Activated naive CD8-positive, alpha-beta T cell treated with anti-CD3 and anti-CD28 coated beads, Interleukin-2, amount 50 U/mL, for 24 hours (primary cell): ENCODE data around the gene ZNFX1.

Experiments used
- ATAC-seq: fragments of 150-1000 bp; cut with Tn5 transposase; one replicate; pipeline ENCODE4 v1.10.0; 2021
- DNase-seq: peaks from one replicate; pipeline ENCODE4 v3.0.0; 2021
- H3K27ac Mint-ChIP-seq: one replicate; pipeline ENCODE4 v1.8.0; 2021; ENCODE audit warnings: mild to moderate bottlenecking, mixed read lengths
- H3K27me3 Mint-ChIP-seq: one replicate; pipeline ENCODE4 v1.8.0; 2021; ENCODE audit warnings: mixed read lengths
- H3K36me3 Mint-ChIP-seq: one replicate; pipeline ENCODE4 v1.8.0; 2021; ENCODE audit warnings: low read depth, mixed read lengths
- H3K4me1 Mint-ChIP-seq: one replicate; pipeline ENCODE4 v1.8.0; 2021; ENCODE audit warnings: mixed read lengths
- H3K4me3 Mint-ChIP-seq: one replicate; pipeline ENCODE4 v1.8.0; 2021; ENCODE audit warnings: mild to moderate bottlenecking, moderate library complexity, mixed read lengths
- H3K9me3 Mint-ChIP-seq: one replicate; pipeline ENCODE4 v1.8.0; 2021; ENCODE audit warnings: mixed read lengths

Gene ZNFX1

DNA sequence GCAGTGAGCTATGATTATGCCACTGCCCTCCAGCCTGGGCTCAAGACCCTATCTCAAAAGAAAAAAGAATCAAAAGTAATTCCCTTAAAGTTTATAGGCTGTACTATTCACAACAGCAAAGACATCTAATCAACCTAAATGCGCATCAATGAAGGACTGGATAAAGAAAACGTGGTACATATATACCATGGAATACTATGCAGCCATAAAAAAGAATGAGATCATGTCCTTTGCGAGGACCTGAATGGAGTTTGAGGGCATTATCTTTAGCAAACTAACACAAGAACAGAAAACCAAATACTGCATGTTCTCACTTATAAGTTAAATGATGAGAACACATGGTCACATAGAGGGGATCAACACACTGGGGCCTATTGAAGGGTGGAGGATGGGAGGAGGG is 16.7 kb downstream of the ZNFX1 start:
- Mint-ChIP-seq H3K4me3 (no peak overlapping the region), H3K36me3 (peaks cover 85% of the 10 kb centered on the region), H3K9me3 (peaks cover 3% of the 10 kb centered on the region), H3K4me1 (peaks cover 30% of the 10 kb centered on the region), H3K27ac (peak overlapping the region; percentile 60), H3K27me3 (no peaks in the 10 kb centered on the region)
- no peak for ATAC-seq
- DNase-seq = no peak

DNA sequence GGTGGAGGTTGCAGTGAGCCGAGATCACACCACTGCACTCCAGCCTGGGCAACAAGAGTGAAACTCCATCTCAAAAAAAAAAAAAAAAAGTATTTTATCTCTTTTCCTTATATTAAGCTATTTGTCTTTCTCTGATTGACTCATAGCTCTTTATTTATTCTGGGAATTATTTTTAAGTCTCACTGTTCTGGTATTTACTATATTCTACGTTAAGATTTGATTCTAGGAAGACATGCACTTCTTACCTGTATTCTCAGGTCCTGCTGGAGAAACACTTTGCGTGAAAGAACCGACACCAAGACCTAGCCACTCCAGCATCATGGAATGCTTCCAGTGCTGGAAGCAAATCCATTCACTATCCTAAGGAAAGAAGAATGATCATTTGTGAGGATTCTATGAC is 17.6 kb downstream of the ZNFX1 start:
- H3K9me3 Mint-ChIP-seq = peaks cover 3% of the 10 kb centered on the region
- no peaks in the 10 kb centered on the region for H3K27me3 Mint-ChIP-seq
- no peak for ATAC-seq
- peaks cover 88% of the 10 kb centered on the region for H3K36me3 Mint-ChIP-seq
- H3K4me1 Mint-ChIP-seq = peaks cover 24% of the 10 kb centered on the region
- no peak for DNase-seq
- peak overlapping the region; percentile 81 for H3K27ac Mint-ChIP-seq
- no peak overlapping the region for H3K4me3 Mint-ChIP-seq

DNA sequence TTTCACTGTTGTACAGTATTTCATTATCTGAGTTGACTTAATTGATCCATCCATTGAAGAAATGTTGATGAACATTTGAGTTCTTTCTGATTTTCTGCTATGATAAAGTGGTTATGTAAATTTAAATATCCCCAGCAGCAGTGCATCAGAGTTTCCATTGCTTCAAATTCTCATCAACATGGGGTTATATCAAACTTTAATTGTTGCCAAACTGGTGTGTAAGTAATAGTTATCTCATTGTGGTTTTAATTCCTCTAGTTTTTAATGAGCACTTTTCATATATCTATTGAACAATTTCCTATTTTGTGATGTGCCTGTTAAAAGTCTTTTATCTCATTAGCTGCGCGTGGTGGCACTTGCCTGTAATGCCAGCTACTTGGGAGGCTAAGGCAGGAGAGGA is 18.1 kb downstream of the ZNFX1 start:
- peaks cover 3% of the 10 kb centered on the region for H3K9me3 Mint-ChIP-seq
- ATAC-seq (peak; percentile 22), DNase-seq (no peak)
- H3K36me3 Mint-ChIP-seq = peaks cover 85% of the 10 kb centered on the region
- H3K27ac Mint-ChIP-seq = peak overlapping the region; percentile 78
- H3K4me1 Mint-ChIP-seq = peaks cover 24% of the 10 kb centered on the region
- no peak overlapping the region for H3K4me3 Mint-ChIP-seq
- no peaks in the 10 kb centered on the region for H3K27me3 Mint-ChIP-seq

DNA sequence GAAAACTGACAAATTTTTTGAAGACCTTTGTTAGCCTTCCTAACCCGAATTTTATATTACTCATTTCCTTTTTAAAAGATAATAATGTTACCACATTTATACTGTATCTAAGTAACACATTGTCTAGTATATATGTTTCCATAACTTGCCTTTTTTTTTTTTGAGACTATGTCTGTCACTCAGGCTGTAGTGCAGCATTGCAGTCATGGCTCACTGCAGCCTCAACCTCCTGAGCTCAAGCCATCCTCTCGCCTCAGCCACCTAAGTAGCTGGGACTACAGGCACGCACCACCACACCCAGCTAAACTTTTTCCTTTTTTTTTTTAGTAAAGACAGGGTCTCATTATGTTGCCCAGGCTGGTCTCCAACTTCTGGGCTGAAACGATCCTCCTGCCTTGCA is 18.6 kb downstream of the ZNFX1 start:
- Mint-ChIP-seq H3K36me3 (peaks cover 84% of the 10 kb centered on the region), H3K4me3 (no peak overlapping the region), H3K27me3 (no peaks in the 10 kb centered on the region), H3K4me1 (peaks cover 24% of the 10 kb centered on the region), H3K27ac (peak overlapping the region; percentile 78), H3K9me3 (peaks cover 3% of the 10 kb centered on the region)
- no peak for DNase-seq
- peak; percentile 72 for ATAC-seq

DNA sequence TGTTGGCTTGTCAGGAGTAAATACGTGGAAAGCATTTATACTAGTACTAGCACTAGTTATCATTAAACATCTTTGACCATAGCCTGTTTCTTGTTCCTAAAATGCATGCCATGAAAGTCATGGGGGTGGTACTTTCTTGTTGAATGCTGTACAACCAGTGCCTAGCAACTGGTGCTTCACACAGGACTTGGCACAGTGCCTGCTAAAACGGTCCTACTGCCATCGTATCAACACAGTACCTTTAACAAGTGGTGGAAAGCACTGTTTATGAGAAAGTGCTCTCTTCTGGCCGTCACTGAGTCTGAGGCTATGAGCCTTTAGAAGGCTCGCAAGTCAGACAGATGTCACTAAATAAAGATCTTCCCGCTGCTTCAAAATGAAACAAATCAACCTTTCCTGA is 21.6 kb downstream of the ZNFX1 start:
- Mint-ChIP-seq H3K36me3 (peaks cover 80% of the 10 kb centered on the region), H3K27me3 (no peaks in the 10 kb centered on the region)

DNA sequence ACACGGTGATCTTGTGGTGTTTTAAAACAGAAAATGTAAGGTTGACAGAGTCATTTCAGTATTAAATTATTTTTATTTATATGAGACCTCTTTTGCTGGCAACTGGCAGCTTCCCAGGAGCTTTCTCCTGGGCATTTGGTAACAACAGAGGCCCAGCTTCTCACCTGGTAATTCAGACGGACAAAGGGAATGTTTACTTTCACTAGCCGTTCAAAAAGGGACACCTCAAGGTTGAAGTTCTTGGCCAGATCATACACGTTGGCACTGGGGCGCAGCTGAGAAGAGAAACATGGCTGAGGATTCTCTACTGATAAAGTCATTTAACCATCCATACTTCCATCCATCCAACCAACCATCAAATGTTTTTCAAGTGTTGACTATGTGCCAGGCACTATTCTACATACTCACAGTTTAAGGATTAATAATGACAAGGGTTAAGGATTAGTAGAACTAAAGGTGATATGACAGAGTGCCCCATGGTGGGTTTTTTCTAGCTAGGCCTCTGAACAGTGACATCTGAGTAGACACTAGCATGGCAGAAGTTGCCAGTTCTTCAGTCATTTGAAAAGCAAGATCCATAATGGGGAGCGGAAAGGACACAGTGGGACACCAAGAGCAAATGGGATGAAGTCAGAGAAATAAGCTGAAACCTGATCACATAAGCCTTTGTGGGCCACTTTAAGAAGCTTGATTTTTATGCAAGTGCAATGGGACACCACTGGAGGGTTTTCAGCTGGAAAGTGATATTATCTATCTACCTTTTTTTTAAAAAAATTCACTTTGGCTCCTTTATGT is 25.1 kb downstream of the ZNFX1 start:
- peak overlapping the region; percentile 28 for H3K27ac Mint-ChIP-seq
- ATAC-seq (no peak), DNase-seq (no peak)
- H3K27me3 Mint-ChIP-seq = no peaks in the 10 kb centered on the region
- peaks cover 72% of the 10 kb centered on the region for H3K36me3 Mint-ChIP-seq
- no peaks in the 10 kb centered on the region for H3K9me3 Mint-ChIP-seq
- H3K4me1 Mint-ChIP-seq = no peaks in the 10 kb centered on the region
- no peak overlapping the region for H3K4me3 Mint-ChIP-seq

More for the DNA sequence above, 21.6 kb downstream of the ZNFX1 start:
- DNase-seq = no peak
- Mint-ChIP-seq H3K27ac (no peak overlapping the region), H3K4me1 (peaks cover 18% of the 10 kb centered on the region), H3K4me3 (no peak overlapping the region), H3K9me3 (peaks cover 1% of the 10 kb centered on the region)
- no peak for ATAC-seq

DNA sequence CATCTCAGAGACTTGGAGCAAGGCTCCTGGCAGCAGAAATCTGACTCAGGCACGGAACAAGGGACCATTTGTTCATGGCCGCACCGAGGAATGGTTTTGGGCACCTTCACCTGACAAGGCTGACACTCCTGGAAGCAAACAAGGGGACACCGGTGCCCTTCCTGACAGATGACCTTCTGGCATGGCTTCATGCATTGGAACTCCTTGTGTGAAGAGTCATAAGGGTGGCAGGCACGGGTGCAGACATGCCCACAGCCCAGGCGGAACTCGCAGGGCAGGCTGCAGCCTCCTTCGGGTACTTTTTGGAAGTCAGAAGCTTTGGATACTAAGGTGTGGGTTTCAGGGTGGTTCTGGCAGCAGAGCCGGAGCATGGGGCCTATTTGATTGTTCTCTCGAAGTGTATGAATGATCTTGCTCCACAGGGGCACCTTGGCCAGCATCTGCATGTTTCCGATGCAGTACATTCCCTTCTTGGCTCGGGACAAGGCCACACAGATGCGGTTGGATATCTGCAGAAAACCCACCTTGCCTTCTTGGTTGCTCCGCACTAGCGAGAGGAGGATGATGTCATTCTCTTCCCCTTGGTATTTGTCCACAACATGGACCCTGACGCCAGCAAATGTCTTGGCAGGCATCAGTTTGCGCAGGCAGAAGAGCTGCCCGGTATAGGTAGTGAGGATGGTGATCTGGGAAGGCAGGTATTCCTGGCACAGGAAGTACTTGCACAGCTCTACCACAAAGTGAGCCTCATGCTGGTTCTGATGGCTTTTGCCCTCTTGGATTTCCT is 28.8 kb downstream of the ZNFX1 start:
- DNase-seq = no peak
- Mint-ChIP-seq H3K4me3 (no peak overlapping the region), H3K27me3 (no peaks in the 10 kb centered on the region), H3K27ac (no peak overlapping the region), H3K9me3 (no peaks in the 10 kb centered on the region), H3K4me1 (peaks cover 6% of the 10 kb centered on the region), H3K36me3 (peaks cover 61% of the 10 kb centered on the region)
- no peak for ATAC-seq

DNA sequence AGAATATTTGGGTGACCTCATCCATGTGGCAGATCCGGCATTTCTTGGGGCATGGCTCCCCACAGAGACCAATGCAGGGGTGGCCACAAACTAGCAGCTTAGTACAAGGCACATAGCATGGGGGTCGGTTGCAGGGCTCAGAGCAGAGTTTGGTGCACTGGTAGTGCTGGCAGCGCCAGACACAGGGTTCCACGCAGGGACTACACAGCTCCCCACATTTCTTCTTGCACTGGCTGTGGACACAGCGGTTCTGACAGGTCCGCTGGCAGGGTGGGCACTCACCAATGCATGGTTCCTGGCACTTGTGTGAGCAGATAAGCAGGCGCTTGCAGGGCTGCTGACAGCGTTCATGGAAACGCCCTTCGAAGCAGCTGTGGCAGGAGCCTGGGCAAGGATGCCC is 29.6 kb downstream of the ZNFX1 start:
- peaks cover 6% of the 10 kb centered on the region for H3K4me1 Mint-ChIP-seq
- no peak overlapping the region for H3K27ac Mint-ChIP-seq
- H3K9me3 Mint-ChIP-seq = no peaks in the 10 kb centered on the region
- peaks cover 58% of the 10 kb centered on the region for H3K36me3 Mint-ChIP-seq
- ATAC-seq = peak; percentile 17
- H3K4me3 Mint-ChIP-seq = peak overlapping the region; percentile 23
- H3K27me3 Mint-ChIP-seq = no peaks in the 10 kb centered on the region
- DNase-seq = no peak

DNA sequence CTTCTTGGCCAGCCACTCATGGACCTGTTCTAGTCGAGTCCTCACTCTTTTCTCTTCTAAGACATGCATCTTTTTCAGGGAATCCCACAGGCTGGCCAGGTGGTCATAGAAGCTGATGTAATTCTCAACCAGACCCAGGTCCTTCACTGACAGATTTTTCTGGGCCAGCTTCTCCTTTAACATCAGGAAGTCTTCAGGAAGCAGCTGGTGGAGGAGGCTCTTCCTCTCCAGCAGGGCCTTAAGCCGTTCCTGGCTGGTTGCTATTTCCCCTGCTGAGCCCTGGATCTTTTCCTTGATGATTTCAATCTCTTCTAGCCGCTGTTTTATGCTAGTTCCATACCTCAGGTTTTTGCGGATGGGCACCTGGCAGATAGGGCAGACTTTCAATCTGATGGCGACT is 30.1 kb downstream of the ZNFX1 start:
- DNase-seq (no peak), ATAC-seq (no peak)
- H3K4me3 Mint-ChIP-seq = peak overlapping the region; percentile 23
- no peak overlapping the region for H3K27ac Mint-ChIP-seq
- H3K36me3 Mint-ChIP-seq = peaks cover 53% of the 10 kb centered on the region
- H3K27me3 Mint-ChIP-seq = no peaks in the 10 kb centered on the region
- H3K4me1 Mint-ChIP-seq = peaks cover 6% of the 10 kb centered on the region
- no peaks in the 10 kb centered on the region for H3K9me3 Mint-ChIP-seq

DNA sequence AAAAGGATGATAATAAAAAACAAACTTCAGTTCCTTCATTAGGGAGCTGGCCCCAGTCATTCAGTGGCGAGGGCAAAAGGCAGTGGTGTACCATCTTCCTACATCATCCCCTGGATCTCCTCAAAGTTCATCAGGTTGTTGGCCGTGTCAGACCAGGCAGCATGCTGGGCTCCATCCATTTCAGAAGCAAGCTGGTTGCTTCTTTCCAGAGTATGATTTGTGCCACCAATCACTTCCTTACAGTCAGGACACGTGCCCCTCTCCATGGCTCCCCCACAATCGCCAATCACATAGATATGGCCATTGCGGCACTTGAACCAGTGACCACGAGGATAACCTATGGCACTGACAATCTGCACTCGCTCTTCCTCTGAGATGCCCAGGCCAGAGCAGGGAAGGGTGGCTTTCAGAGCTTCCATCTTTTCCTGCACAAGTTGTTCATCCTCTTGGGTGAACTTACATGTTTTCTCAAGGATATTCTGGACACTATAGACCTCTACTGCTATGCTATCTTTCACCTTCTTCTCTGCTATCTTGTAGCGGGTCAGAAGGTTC is 30.6 kb downstream of the ZNFX1 start:
- H3K36me3 Mint-ChIP-seq = peaks cover 49% of the 10 kb centered on the region
- no peak overlapping the region for H3K4me3 Mint-ChIP-seq

DNA sequence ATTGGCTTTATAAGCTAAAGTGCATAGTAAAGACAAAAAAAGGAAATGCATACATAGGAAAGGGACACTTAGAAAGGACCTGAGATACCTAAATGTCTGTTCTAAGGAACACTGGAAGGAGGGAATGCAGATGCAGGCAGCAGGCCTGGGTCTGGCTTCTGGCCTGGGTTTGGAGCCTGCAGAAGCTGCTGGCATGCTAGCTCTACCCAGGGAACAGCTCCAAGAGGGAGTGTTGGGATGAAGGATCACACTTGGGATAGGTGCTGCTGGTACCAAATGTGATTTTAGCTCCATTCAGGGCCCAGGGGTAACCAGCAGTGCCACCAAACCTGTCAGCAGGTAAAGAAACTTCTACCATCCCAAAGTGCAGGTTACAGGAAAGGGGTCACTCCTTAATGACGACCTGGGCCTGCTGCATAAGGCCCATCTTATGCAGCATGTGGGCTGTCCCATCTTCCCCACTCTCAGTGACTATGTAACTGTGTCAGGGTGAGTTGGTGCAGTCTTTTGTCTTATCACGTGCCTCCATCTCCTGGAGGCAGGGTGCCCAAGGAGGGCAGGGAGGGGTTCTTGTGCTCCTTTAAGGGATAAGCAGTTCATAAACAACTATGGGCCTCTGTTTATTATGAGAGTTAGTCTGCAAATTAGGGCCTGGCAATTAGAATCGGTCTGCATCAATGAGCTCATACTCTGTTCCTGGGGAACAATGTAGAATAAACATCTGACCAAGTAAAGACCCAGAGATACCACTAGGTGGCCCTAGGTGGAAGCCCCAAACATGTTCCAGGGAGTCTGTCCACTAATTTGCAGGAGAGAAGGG is 31.7 kb downstream of the ZNFX1 start:
- ATAC-seq (peak; percentile 56), DNase-seq (no peak)
- no peak overlapping the region for H3K4me3 Mint-ChIP-seq
- no peaks in the 10 kb centered on the region for H3K27me3 Mint-ChIP-seq
- H3K9me3 Mint-ChIP-seq = no peaks in the 10 kb centered on the region
- no peak overlapping the region for H3K27ac Mint-ChIP-seq
- peaks cover 6% of the 10 kb centered on the region for H3K4me1 Mint-ChIP-seq
- peaks cover 50% of the 10 kb centered on the region for H3K36me3 Mint-ChIP-seq

More for the DNA sequence above, 30.6 kb downstream of the ZNFX1 start:
- ATAC-seq (no peak), DNase-seq (no peak)
- Mint-ChIP-seq H3K9me3 (no peaks in the 10 kb centered on the region), H3K27ac (no peak overlapping the region), H3K4me1 (peaks cover 6% of the 10 kb centered on the region), H3K27me3 (no peaks in the 10 kb centered on the region)

DNA sequence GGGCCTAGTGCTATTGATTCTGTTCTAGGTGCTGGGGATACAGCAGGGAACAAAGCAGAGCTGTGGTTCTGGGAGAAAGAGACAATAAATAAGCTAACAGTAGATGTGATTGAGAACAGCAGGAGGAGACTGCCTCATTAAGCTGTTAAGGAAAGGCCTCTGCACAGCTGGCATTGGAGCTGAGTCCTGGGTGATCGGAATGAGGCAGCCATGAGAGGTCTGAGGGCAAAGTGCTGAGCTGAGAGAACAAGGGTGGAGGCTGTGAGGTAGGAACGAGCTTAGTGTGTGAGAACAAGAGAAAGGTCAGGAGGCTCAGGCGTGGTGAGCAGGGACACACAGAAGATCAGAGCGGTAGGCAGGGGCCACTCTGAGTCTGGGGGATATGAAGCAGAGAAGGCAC is 40.3 kb downstream of the ZNFX1 start:
- Mint-ChIP-seq H3K4me3 (no peak overlapping the region), H3K36me3 (peaks cover 46% of the 10 kb centered on the region), H3K9me3 (no peaks in the 10 kb centered on the region), H3K27ac (peak overlapping the region; percentile 25), H3K27me3 (no peaks in the 10 kb centered on the region), H3K4me1 (no peaks in the 10 kb centered on the region)
- no peak for ATAC-seq
- DNase-seq = no peak

DNA sequence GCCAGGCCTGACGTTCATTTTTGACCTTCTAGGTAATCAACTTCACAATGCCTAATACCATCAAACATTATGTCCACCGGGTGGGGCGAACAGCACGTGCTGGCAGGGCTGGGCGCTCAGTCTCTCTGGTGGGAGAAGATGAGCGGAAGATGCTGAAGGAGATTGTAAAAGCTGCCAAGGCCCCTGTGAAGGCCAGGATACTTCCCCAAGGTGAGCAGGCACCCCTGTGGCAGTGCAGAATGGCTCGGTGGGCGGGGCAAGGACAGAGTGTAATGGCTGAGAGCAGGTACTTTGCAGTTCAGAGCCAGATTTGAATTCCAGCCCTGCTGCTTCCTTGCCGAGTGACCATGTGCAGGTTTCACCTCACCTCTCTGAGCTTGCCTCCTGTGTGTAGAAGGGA is 41.6 kb downstream of the ZNFX1 start:
- H3K36me3 Mint-ChIP-seq = peaks cover 44% of the 10 kb centered on the region
- no peak for DNase-seq
- no peaks in the 10 kb centered on the region for H3K27me3 Mint-ChIP-seq
- H3K9me3 Mint-ChIP-seq = no peaks in the 10 kb centered on the region
- no peak for ATAC-seq
- H3K27ac Mint-ChIP-seq = no peak overlapping the region
- H3K4me3 Mint-ChIP-seq = no peak overlapping the region
- no peaks in the 10 kb centered on the region for H3K4me1 Mint-ChIP-seq

DNA sequence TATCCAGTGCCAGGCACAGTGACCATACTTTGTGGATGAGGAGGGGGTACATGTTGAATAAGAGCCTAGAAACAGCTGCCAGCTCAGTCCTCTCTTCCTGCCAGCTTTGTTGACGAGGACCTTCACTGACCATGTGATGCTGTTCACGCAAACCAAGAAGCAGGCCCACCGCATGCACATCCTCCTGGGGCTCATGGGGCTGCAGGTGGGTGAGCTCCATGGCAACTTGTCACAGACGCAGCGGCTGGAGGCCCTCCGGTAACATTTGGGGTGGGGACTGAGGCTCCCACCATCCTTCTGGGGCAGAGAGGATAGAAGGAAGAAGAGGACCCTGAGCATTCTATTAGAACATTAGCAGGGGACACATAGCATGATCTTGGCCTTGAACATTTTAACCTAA is 43.0 kb downstream of the ZNFX1 start:
- peaks cover 46% of the 10 kb centered on the region for H3K36me3 Mint-ChIP-seq
- no peaks in the 10 kb centered on the region for H3K9me3 Mint-ChIP-seq
- H3K4me3 Mint-ChIP-seq = no peak overlapping the region
- H3K4me1 Mint-ChIP-seq = peaks cover 5% of the 10 kb centered on the region
- H3K27me3 Mint-ChIP-seq = no peaks in the 10 kb centered on the region
- ATAC-seq (no peak), DNase-seq (no peak)
- H3K27ac Mint-ChIP-seq = no peak overlapping the region
